ENCODE measurements around the gene NUCB1. TPM values are rescaled to one million over a fixed set of nuclear protein-coding genes. Genes with fewer than 3 reads are reported as not detected.

NUCB1 gene
- total RNA-seq, 2 donors from 2014 or later, result 347 to 411 TPM

DNA sequence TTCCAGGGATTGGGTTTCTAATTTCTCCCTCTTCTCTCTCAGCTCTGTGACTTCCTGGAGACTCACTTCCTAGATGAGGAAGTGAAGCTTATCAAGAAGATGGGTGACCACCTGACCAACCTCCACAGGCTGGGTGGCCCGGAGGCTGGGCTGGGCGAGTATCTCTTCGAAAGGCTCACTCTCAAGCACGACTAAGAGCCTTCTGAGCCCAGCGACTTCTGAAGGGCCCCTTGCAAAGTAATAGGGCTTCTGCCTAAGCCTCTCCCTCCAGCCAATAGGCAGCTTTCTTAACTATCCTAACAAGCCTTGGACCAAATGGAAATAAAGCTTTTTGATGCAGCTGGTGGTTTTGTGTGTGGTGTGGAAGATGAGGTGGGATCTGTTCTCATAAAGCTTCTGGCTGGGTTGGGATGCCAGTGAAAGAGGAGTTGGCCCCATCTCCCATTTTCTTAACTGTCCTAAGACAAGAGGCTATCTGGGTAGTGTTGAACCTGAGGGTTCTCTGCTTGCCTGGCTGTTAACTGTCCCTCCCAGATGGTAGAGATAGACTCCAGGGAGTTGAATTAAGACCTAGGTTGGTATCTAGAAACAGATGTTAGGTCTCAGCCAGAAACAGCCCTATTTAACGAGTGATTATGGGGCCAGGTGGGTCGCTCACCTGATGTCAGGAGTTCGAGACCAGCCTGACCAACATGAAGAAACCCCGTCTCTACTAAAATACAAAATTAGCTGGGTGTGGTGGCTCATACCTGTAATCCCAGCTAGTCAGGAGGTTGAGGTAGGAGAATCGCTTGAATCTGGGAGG is 66.6 kb downstream of the NUCB1 start:
- DNase-seq (ENCODE audit: low spot score), result no peak
- Histone ChIP-seq H3K27me3 (no peaks in the 10 kb centered on the region), H3K4me1 (peaks cover 0 to 67% of the 10 kb centered on the region in 2 donors), H3K9me3 (no peaks in the 10 kb centered on the region), H3K4me3 (peak overlapping the region; percentile 82 to 99), H3K36me3 (peaks cover 43% of the 10 kb centered on the region), H3K27ac (peak overlapping the region; percentile 90 to 92)
- TF ChIP-seq, protein P1, sequence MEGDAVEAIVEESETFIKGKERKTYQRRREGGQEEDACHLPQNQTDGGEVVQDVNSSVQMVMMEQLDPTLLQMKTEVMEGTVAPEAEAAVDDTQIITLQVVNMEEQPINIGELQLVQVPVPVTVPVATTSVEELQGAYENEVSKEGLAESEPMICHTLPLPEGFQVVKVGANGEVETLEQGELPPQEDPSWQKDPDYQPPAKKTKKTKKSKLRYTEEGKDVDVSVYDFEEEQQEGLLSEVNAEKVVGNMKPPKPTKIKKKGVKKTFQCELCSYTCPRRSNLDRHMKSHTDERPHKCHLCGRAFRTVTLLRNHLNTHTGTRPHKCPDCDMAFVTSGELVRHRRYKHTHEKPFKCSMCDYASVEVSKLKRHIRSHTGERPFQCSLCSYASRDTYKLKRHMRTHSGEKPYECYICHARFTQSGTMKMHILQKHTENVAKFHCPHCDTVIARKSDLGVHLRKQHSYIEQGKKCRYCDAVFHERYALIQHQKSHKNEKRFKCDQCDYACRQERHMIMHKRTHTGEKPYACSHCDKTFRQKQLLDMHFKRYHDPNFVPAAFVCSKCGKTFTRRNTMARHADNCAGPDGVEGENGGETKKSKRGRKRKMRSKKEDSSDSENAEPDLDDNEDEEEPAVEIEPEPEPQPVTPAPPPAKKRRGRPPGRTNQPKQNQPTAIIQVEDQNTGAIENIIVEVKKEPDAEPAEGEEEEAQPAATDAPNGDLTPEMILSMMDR (IDR thresholded peaks at IDR 0.05), result no peak

DNA sequence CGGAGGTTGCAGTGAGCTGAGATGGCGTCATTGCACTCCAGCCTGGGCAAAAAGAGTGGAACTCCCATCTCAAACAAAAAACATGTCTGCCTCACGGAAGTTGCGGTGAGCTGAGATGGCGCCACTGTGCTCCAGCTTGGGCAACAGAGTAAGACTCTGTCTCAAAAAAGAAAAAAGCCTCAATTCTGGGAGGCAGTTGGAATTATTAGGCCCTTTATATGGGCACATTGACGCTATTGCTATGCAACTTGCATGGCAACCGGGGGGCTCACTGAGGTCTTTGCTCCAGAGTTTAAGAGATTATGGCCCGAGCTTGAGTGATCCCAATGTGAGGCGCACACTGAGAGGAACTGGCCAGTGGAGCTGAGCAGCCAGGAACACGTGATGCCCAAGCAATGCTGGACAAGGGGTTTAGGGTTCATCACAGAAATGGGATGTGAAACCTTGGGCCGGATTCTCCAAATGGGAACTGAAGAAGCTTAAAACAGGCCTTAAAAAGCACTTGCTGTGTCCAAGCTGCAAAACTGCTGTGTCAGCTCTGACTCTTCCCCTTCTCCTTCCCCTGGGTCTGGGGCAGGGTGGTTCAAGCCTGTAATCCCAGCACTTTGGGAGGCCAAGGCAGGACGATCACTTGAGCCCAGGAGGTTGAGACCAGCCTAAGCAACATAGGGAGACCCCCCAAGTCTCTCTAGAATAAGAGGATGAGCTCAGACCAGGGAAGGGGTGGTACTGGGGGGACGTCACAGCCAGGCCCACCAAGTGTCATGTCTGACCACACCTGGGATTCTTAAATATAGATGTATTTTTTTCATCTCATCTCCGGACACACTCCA is 67.5 kb downstream of the NUCB1 start:
- H3K4me1 ChIP-seq, result peaks cover 0 to 59% of the 10 kb centered on the region in 2 donors
- peak overlapping the region; percentile 82 to 99 for H3K4me3 ChIP-seq
- TF ChIP-seq, protein P1 (IDR thresholded peaks at IDR 0.05), result no peak
- DNase-seq (ENCODE audit: low spot score), result peak; percentile 80
- H3K36me3 ChIP-seq, result peaks cover 47% of the 10 kb centered on the region
- no peaks in the 10 kb centered on the region for H3K27me3 ChIP-seq
- peak overlapping the region; percentile 90 to 92 for H3K27ac ChIP-seq
- no peaks in the 10 kb centered on the region for H3K9me3 ChIP-seq

DNA sequence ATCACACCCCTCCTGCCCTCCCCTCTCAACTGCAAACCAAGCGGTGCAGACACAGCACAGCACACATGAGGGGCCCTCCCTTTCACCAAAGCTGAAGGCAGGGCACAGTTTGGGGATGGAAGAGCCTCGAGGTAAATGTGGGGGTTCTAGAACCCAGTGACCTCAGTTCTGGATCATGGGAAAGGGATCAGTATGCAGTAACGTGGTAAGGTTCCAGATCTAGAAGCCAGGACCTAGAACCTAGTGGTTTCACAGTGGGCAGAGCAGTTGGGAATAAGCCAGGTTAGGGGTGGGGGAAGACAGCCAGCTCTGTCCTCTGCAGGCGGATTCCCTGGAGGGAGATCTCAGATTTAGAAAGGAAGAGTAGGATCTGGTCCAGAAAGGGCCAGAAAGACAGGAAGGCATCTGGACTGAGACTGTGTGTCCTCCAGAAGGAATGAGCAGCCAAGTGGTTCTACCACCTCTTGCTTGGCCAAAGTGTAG is 68.1 kb downstream of the NUCB1 start:
- peaks cover 0 to 54% of the 10 kb centered on the region in 2 donors for H3K4me1 ChIP-seq
- no peak overlapping the region for H3K4me3 ChIP-seq
- peaks cover 51% of the 10 kb centered on the region for H3K36me3 ChIP-seq
- no peaks in the 10 kb centered on the region for H3K27me3 ChIP-seq
- no peaks in the 10 kb centered on the region for H3K9me3 ChIP-seq
- TF ChIP-seq, protein P1 (IDR thresholded peaks at IDR 0.05), result no peak
- no peak for DNase-seq (ENCODE audit: low spot score)
- peak overlapping the region; percentile 42 to 45 for H3K27ac ChIP-seq

DNA sequence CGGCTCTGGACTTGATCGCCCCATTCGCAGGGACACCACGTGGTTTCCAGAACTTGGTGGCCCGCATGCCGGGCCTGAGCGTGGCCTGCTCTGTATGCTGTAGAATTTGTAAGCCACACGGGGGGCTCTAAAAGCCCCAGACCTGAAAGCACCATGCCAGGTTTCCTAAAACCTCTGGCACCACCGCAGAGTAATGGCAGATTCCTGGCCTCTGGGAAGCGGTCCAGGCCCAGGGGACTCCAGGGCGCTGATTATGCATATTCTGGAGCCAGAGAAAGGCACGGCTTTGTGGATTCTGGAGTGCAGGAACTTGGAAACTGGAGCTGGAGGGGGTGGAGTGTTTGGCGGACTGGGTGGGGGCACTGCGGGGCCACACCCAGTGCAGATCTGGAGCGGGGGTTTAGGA is 68.7 kb downstream of the NUCB1 start:
- H3K36me3 ChIP-seq, result peaks cover 57% of the 10 kb centered on the region
- H3K4me3 ChIP-seq, result no peak overlapping the region
- DNase-seq (ENCODE audit: low spot score), result no peak
- H3K27me3 ChIP-seq, result no peaks in the 10 kb centered on the region
- H3K9me3 ChIP-seq, result no peaks in the 10 kb centered on the region
- H3K4me1 ChIP-seq, result peaks cover 0 to 49% of the 10 kb centered on the region in 2 donors
- TF ChIP-seq, protein P1 (IDR thresholded peaks at IDR 0.05), result no peak
- H3K27ac ChIP-seq, result peak overlapping the region; percentile 42 to 45

DNA sequence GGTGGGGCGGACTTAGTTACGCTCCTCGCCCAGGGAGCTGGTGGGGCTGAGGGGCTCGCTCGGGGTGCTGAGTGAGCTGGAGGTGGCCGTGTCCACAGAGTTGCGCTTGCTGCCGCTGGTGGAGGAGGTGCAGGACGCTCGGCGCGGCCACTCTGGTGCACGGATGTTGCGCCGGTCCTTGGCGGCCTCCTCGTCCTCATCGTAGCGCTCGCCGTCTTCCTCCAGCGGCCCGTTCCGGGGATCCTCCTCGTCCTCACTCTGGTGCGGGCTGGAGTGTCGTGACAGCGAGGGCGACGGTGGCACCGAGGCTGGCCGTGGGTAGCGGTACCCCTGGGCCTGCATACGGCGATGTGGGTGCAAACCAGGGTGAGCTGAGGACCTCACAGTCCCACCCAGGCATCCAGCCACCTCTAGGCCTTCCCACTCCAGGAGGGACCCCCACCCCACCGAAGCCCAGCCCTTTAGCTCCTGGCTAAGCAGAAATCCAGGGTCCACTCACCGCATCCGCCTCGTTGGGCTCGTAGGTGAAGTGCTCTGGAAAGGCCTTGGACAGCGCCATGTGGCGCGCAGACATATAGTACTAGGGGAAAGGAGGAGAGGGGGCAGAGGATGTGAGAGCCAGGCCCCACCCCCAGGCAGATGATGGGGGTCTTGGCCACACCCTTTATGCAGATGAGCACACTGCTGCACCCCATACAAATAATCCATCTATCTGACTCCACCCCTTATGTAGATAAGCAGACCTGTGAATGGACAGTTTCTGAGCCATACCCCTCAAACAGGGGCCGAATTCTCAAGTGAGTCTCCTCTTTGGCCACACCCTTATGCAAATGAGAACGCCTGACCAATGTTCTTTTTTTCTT is 69.4 kb downstream of the NUCB1 start:
- TF ChIP-seq, protein P1 (IDR thresholded peaks at IDR 0.05), result no peak
- Histone ChIP-seq H3K4me3 (no peak overlapping the region), H3K27me3 (no peaks in the 10 kb centered on the region), H3K9me3 (no peaks in the 10 kb centered on the region), H3K4me1 (peaks cover 0 to 42% of the 10 kb centered on the region in 2 donors), H3K27ac (no peak overlapping the region), H3K36me3 (peaks cover 64% of the 10 kb centered on the region)
- no peak for DNase-seq (ENCODE audit: low spot score)

Data from right atrium auricular region (tissue), 2 donors.